HG02884 (cell line): ENCODE measurements around the gene DNMBP.

Experiments used
- ATAC-seq: cut with Tn5 transposase; IDR thresholded peaks from one replicate; pipeline ENCODE4 v1.9.1; 2021; ENCODE audit warnings: mild to moderate bottlenecking, moderate library complexity; ENCODE audit not compliant: unreplicated experiment

DNMBP gene, protein sequence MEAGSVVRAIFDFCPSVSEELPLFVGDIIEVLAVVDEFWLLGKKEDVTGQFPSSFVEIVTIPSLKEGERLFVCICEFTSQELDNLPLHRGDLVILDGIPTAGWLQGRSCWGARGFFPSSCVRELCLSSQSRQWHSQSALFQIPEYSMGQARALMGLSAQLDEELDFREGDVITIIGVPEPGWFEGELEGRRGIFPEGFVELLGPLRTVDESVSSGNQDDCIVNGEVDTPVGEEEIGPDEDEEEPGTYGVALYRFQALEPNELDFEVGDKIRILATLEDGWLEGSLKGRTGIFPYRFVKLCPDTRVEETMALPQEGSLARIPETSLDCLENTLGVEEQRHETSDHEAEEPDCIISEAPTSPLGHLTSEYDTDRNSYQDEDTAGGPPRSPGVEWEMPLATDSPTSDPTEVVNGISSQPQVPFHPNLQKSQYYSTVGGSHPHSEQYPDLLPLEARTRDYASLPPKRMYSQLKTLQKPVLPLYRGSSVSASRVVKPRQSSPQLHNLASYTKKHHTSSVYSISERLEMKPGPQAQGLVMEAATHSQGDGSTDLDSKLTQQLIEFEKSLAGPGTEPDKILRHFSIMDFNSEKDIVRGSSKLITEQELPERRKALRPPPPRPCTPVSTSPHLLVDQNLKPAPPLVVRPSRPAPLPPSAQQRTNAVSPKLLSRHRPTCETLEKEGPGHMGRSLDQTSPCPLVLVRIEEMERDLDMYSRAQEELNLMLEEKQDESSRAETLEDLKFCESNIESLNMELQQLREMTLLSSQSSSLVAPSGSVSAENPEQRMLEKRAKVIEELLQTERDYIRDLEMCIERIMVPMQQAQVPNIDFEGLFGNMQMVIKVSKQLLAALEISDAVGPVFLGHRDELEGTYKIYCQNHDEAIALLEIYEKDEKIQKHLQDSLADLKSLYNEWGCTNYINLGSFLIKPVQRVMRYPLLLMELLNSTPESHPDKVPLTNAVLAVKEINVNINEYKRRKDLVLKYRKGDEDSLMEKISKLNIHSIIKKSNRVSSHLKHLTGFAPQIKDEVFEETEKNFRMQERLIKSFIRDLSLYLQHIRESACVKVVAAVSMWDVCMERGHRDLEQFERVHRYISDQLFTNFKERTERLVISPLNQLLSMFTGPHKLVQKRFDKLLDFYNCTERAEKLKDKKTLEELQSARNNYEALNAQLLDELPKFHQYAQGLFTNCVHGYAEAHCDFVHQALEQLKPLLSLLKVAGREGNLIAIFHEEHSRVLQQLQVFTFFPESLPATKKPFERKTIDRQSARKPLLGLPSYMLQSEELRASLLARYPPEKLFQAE (N-terminal part only)

DNA sequence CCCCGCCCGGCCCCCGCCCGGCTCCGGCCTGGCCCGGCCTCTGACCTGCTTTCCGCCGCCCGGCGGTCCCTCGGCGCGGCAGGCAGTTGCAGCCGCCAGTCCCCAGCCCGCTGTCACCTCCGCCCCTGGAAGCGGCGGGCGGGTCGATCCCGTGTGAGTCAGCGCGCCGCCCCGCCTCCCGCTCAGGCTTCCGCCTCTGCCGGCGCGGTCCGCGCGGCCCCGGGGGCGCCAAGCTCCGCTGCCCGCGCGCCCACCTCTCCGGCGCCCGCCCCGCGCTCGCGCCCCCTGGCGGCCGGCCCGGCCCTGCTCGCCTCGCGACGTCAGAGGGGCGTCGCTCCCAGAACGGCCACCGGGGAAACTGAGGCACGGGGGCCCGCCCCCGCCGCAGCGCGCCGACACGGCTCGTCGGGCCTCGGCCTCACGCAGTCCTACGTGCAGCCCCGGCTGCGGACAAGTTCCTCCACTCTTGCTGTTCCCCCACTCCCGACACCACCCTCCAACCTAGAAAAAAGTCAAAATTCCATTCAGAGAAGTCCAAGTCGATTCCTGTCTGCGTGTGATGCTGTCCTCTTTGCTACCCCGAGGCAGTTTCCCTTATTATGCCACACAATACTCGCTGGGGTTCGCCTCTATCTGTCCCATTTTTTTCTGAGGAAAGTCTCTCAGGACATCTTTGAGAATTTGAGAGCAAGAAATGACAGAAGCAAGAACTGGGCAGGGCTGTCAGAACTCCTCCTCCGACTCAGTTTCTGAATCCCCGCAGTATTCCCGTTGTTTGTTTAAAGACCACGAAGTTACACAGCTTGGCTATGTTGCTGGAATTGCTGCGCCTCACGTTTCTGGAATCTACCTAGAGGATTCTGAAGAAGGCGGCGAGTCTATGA, at the start of gene DNMBP:
TSS of gene DNMBP (minus strand) at position 155 of the 884 bp plus-strand sequence. CDS start 37,823 bp downstream, outside the sequence.
- peak; percentile 49 for ATAC-seq

DNA sequence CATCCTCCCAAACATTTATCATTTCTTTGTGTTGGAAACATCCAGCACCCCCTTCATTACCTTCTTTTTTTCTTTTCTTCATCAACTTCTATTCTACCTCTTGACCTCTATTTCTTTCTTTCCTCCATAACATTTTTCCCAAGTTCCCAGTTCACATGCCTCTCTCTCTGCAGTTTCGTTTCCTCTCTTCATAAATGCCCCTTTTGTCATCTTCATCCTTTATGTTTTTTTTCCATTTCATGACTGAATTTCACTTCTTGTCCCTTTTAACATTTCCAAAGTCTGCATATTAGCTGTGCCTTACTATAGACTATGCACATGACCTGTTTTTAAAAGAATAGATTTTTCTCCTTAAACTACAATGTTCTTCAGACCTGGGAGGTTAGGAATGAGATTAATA, 48.2 kb upstream of the DNMBP start:
- no peak for ATAC-seq

DNA sequence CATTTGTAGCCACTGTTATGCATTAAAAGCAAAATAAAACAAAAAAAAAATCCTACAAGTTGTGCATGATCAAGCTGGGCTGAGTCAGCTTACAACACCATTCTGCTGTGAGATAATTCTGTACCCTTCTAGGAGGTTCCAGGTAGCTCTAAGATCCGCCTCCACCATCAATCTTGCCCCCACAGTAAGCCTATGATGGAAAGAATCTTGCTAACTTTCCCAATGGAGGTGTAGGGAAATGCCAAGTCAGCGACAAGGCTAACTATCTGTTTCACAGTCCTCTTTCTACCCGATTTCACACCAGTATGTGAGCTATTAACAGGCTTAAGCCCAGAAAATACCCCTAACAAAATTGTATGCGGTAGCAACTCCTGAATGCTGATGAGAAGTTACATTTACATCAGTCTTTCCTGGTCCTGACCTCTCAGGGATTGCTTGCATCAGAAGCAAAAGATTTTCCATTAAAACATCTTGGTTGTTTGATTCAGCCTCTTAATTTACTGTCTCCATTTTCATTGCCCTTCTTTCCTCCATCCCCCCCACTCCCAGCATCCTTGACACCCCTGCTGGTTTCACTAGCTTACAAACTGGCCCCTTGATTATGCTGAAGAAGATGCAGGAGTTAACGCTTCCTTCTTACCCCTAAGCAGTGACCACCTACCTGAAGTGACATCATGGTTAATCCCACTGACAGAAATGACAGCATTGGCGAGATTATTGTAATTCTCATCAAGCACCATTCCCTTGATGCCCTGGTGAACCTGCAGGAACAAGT, 44.1 kb upstream of the DNMBP start:
- ATAC-seq = no peak

DNA sequence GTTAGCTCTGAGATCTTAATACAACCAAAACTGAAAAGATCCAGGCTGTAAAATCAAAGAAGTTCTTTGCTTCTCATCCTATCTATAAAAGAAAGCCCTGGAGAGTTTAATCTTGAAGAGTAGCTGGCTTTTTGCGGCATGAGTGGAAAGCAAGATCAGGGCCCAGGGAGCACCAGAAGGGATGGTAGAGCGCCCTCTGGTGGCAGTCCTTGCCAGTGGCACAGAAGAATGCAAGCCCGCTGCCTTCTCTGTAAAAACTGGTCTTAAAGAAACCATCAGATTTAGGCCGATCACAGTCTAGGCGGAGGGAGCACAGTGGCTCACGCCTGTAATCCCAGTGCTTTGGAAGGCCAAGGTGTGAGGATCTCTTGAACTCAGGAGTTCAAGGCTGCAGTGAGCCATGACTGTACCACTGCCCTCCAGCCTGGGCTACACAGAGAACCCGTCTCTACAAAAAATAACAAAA, 36.3 kb upstream of the DNMBP start:
- ATAC-seq = no peak

DNA sequence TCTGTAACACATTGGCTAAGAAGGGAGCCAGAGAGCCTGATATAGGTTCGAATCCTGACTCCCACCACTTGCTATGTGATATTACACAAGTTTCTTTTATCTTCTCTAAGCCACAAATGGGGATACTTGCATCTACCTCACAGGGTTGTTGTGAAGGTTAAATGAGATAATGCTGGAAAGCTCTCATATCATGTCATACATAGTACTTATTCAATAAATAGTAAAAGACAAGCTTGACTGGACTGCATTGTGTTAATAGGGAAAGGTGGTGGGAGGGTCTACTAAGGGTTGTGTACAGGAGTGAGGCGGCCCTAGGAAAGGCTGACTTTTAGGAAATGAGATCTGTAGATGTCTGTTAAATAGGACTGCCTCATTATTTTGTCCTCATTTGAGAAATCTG, 35.8 kb upstream of the DNMBP start:
- ATAC-seq = no peak

DNA sequence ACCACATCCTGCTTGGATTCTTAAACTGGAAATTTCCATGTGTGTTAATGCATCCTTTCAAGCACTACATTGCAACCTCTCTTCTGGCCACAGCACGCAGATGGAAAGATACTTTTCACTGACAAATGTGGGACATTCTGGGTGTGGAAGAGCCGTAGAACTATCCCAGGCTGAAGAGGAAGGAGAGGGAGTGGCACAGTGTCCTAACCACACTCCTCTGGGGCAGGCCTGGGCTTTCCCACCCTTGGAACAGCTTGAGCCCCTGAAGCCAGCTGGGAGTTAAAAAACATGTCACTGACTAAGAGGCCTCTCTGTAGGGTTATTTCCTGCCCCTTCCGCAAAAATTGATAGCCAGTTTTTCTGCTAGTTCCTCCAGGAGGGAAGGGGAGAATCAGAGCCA, 34.0 kb upstream of the DNMBP start:
- no peak for ATAC-seq

DNA sequence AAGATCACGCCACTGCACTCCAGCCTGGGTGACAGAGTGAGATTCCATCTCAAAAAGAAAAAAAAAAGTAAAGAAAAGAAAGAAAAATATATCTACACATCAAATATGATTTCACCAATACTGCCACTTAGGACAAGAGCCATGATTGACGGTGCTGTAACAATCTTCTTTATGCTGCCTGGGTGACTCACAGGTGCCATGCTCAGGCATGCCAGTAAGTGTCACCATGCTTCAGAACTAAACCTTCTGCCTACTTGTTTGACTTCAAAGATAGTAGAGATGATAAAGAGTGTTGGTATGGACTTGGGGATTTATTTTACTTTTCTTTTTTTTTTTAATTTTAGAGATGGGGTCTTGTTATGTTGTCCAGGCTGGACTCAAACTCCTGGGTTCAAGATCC, 33.6 kb upstream of the DNMBP start:
- no peak for ATAC-seq

DNA sequence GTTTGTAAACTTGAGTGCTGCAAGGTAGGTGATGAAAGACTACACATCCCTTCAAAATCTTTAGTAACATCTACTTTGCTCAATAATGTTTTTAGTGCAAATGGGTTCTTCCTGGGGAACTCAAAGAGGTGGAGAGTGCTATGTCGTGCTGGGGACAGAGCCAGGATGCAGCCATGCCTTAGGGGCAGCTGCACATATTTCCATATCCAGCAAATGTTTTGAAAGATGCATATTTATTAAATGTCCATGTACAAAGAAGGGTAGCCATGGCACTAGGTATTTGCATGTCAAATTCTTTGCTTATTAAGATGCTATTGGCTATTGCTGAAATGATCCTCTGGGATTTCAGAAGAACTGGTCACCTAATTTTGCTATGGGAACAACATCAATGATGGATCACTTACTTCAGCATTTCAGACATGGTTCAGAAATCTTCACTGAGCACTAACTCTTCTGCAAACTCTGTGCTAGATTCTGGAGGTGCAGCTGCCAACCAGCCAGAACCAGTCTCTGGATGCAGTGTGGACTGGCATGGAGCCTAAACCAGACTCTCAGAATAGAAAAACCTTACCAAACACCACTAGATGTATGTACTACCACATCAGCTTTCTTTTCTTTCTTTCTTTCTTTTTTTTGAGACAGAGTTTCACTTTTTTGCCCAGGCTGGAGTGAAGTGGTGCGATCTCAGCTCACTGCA, 31.7 kb upstream of the DNMBP start:
- ATAC-seq = no peak

DNA sequence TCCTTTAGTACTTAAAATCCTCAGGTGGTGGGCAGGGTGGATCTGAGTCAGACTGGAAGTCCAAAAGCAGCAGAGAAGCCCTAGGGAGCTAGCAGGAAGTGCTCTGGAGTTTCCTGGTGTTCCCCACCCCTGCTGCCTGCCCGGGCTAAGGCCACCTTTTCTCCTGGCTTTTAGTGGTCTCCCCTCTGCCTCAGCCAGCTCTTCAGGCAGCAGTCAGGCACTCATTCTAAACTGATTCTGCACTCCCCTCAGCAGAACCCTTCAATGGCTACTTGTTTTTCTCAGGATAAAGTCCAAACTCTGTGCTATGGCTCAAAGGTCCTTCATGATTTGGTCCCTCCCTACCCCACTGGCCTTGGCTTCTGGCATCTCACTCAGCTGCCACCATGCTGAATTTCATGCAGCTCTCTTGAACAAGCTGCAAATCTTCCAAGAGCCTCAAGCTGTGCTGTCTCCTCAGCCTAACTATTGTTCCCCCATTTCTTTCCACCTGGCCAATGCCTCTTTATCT, 28.9 kb upstream of the DNMBP start:
- no peak for ATAC-seq

DNA sequence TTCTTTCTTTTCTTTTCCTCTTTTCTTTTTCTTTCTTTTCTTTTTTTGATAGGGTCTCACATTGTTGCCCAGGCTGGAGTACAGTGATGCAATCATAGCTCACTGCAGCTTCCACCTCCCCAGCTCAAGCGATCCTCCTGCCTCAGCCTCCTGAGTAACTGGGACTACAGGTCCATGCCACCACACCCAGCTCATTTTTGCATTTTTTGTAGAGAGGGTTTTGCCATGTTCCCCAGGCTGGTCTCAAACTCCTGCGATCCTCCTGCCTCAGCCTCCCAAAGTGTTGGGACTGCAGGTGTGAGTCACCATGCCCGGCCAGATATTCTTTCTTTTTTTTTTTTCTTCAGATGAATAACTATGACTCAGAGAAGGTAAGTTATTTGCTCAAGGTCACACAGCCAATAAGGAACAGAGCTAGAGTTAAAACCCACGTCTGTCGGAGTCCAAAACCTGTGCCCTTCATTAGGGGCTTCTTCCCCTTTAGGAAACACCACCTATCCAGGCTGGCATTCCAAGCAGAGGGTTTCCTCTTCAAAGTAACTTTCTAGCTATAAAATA, 28.1 kb upstream of the DNMBP start:
- ATAC-seq = no peak

DNA sequence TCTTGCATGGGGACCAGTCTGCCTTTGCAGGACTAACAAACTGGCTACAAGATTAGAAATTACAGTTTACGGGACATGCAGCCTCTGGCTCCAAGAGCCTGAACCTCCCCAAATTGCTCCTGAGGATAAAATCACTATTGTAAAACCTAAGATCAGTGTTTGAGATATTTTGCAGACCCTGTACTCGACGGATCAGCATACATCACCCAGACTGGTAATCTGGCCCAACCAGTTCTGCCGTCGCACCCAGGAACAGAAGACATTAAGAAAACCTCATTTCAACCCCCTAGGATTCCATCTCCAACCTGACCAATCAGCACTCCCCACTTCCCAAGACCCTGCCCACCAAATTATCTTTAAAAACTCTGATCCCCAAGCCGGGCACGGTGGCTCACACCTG, 27.1 kb upstream of the DNMBP start:
- no peak for ATAC-seq

DNA sequence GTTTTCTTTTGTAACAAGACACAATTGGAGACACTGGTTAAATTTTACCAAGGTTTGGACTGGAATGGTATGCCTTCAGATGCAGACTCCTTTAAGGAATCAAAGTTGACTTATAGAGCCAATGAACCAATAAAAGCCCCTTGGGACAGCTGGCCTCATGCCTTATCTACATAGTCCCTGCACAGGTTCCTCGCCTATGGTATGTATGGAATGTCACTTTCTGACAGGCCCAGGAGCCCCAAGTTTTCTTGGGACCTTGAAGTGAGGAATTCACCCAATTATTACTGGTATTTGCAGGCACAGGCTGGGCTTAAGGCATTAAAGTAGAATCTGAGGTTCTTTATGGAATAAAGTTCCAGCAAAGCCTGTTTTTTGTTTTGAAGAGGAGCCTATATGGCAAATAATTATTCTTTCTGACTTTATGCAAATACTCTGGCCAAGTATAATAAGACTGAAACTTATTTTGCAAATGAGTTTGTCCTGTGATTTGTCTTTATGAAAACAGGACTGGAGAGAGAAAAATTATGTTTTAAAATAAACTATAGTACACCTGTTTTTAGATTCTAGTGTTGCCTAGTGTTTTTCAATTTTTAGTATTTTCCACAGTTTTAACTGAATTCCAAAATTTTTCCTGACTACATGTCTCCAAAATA, 24.1 kb upstream of the DNMBP start:
- no peak for ATAC-seq

DNA sequence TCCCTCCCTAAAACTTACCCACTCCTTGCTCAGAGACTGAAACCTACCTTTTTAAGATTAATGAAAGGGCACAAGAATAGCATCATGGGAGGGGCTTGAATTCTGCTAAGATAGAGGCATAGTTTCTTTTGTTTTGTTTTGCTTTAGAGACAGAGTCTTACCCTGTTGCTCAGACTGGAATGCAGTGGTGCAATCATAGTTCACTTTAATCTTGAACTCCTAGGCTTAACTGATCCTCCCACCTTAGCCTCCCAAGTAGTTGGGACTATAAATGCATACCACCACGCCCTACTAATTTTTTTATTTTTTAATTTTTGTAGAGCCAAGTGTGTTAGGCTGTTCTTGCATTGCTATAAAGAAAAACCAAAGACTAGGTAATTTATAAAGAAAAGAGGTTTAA, 17.7 kb upstream of the DNMBP start:
- ATAC-seq = no peak

DNA sequence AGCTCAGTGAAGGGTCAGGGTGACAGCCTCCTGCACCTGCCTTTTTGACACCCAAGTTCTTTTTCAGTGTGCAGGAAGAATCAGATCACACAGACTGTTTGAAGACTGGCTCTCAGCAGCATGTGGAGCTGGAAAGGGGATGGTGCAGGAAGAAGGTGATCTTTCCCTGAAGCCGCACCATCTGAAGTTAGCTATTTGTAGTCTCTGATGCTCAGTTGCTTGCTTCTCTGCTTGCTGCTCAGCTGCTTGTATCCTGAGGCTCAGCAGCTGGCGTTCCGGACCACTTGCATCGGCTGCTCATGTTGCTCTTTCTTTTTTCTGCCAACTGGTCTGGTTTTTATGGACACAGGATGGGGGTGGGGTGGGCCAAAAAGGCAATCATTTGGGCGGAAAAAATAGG, 15.8 kb upstream of the DNMBP start:
- ATAC-seq = no peak

DNA sequence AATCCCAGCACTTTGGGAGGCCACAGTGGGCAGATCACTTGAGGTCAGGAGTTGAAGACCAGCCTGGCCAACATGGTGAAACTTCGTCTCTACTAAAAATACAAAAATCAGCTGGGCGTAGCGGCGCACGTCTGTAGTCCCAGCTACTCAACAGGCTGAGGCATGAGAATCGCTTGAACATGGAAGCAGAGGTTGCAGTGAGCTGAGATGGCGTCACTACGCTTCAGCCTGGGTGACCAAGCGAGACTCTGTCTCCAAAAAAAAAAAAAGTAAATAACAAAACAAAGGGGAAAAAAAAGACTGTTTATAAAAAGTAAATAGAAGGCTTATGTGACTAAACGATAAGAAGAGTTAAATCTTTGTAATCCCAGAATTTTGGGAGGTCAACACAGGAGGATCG, 15.0 kb upstream of the DNMBP start:
- ATAC-seq = no peak

DNA sequence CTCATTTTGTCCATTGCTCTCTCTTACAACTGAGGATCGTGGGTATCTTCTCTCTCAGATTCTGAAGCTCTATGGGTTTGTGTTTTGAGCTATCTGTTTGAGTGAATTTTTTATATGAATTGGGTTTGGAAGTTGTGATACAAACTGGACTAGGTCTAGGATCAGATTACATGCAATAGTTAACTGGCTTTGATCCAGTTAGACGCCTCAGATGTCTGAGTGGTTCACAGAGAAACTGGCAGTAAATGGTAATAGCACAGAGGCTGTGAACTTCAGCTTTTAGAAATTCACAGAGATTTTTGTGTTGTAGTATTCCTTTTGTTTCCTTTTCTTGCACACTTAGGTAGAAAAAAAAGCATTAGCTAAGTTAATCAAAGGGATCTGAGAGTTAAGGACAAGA, 12.7 kb upstream of the DNMBP start:
- no peak for ATAC-seq

DNA sequence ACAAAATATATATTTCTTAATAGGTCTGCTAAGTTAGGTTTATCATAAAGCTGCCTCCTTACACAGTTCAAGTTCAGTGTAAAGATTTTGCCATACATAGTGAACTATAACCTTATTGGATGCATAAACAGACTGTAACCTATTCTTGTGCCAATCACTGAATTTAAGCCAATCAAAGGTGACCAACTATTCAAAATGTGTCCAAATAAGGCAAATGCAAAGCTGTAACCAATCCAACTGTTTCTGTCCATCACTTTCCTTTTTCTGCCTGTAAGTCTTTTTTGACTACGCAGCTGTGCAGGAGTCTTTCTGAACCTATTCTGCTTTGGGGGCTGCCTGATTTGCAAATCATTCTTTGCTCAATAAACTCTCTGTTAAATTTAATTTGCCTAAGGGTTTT, 11.6 kb upstream of the DNMBP start:
- no peak for ATAC-seq

DNA sequence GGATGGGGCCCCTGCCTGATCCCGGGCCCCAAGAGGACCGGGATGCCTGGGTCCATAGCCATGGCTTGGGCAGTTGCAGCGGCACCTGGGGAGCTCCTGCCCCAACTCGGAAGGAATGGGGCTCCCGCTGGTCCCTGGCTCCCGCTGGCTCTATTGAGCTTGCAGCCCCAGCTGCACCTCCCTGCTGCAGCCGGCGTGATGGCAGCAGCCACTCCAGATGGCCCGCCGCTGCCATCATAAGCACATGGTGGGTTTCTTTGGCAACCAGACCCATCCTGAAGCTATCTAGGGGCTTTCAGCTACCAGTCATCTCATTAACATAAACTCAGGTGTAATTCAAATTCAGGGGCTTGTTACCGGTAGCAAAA, 11.1 kb upstream of the DNMBP start:
- no peak for ATAC-seq
